Measurements from ENCODE around the gene DPYSL5. TPM values are rescaled to one million over a fixed set of nuclear protein-coding genes. Genes with fewer than 3 reads are reported as not detected.

The DPYSL5 gene
- total RNA-seq, 1 donor from 2014 or later = 2.9 TPM

- peak overlapping the region; percentile 10 for H3K4me3 ChIP-seq (ENCODE audit: insufficient read depth, low read depth, low read length)
- no peaks in the 10 kb centered on the region for H3K79me2 ChIP-seq (ENCODE audit: insufficient read depth, low read length)
- H3K4me2 ChIP-seq (ENCODE audit: low read length) = peak overlapping the region; percentile 73
- no peak for FAIRE-seq
- H2AFZ ChIP-seq (ENCODE audit: low read depth, low read length) = peak overlapping the region; percentile 41
- DNase-seq (ENCODE audit: low read depth) = no peak
- H3K27me3 ChIP-seq (ENCODE audit: insufficient read depth, low read length) = peaks cover 72% of the 10 kb centered on the region
- H3K27ac ChIP-seq (ENCODE audit: low read depth, low read length) = no peak overlapping the region
- peaks cover 2% of the 10 kb centered on the region for H3K9me3 ChIP-seq (ENCODE audit: insufficient read depth, low read depth, low read length)
- H3K27me3 Mint-ChIP-seq (ENCODE audit: low read depth, unreplicated experiment) = peaks cover 64% of the 10 kb centered on the region
- peaks cover 7% of the 10 kb centered on the region for H3K4me1 ChIP-seq (ENCODE audit: insufficient read depth, low read length)
- H3K36me3 Mint-ChIP-seq (ENCODE audit: low read depth, unreplicated experiment) = no peaks in the 10 kb centered on the region
- no peak overlapping the region for H3K27ac Mint-ChIP-seq (ENCODE audit: unreplicated experiment)
- H3K9me3 Mint-ChIP-seq (ENCODE audit: unreplicated experiment) = no peaks in the 10 kb centered on the region
- TF ChIP-seq, protein P1, sequence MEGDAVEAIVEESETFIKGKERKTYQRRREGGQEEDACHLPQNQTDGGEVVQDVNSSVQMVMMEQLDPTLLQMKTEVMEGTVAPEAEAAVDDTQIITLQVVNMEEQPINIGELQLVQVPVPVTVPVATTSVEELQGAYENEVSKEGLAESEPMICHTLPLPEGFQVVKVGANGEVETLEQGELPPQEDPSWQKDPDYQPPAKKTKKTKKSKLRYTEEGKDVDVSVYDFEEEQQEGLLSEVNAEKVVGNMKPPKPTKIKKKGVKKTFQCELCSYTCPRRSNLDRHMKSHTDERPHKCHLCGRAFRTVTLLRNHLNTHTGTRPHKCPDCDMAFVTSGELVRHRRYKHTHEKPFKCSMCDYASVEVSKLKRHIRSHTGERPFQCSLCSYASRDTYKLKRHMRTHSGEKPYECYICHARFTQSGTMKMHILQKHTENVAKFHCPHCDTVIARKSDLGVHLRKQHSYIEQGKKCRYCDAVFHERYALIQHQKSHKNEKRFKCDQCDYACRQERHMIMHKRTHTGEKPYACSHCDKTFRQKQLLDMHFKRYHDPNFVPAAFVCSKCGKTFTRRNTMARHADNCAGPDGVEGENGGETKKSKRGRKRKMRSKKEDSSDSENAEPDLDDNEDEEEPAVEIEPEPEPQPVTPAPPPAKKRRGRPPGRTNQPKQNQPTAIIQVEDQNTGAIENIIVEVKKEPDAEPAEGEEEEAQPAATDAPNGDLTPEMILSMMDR (IDR thresholded peaks at IDR 0.05; ENCODE audit: insufficient read depth, low read depth, low read length) = no peak
- TF ChIP-seq EZH2 (IDR thresholded peaks at IDR 0.05; ENCODE audit: insufficient read depth, low read length) = peak; percentile 98
- H3K9ac ChIP-seq (ENCODE audit: low read length) = no peak overlapping the region
- peak overlapping the region; percentile 66 for H3K4me3 Mint-ChIP-seq (ENCODE audit: unreplicated experiment)
- no peaks in the 10 kb centered on the region for H4K20me1 ChIP-seq (ENCODE audit: insufficient read depth, low read length)
- H3K4me1 Mint-ChIP-seq (ENCODE audit: low read depth, unreplicated experiment) = peaks cover 6% of the 10 kb centered on the region
- no peaks in the 10 kb centered on the region for H3K36me3 ChIP-seq (ENCODE audit: insufficient read depth, low read length)
Measured at GRCh38 chr2:26848336-26849055, 564 bp downstream of the DPYSL5 start.

- no peak for FAIRE-seq
- H3K4me3 ChIP-seq (ENCODE audit: insufficient read depth, low read depth, low read length) = no peak overlapping the region
Measured at GRCh38 chr2:26849056-26849999, 1.4 kb downstream of the DPYSL5 start.

More at GRCh38 chr2:26849056-26849999, 1.4 kb downstream of the DPYSL5 start:
- Histone ChIP-seq H3K27ac (ENCODE audit: low read depth, low read length) (no peak overlapping the region), H3K9ac (ENCODE audit: low read length) (no peak overlapping the region), H3K4me2 (ENCODE audit: low read length) (peak overlapping the region; percentile 73), H3K4me1 (ENCODE audit: insufficient read depth, low read length) (peaks cover 7% of the 10 kb centered on the region), H3K79me2 (ENCODE audit: insufficient read depth, low read length) (no peaks in the 10 kb centered on the region), H3K9me3 (ENCODE audit: insufficient read depth, low read depth, low read length) (peaks cover 2% of the 10 kb centered on the region), H2AFZ (ENCODE audit: low read depth, low read length) (no peak overlapping the region), H3K36me3 (ENCODE audit: insufficient read depth, low read length) (no peaks in the 10 kb centered on the region), H3K27me3 (ENCODE audit: insufficient read depth, low read length) (peaks cover 77% of the 10 kb centered on the region), H4K20me1 (ENCODE audit: insufficient read depth, low read length) (no peaks in the 10 kb centered on the region)
- H3K4me3 Mint-ChIP-seq (ENCODE audit: unreplicated experiment) = peak overlapping the region; percentile 45
- H3K9me3 Mint-ChIP-seq (ENCODE audit: unreplicated experiment) = no peaks in the 10 kb centered on the region
- H3K36me3 Mint-ChIP-seq (ENCODE audit: low read depth, unreplicated experiment) = no peaks in the 10 kb centered on the region
- H3K27ac Mint-ChIP-seq (ENCODE audit: unreplicated experiment) = no peak overlapping the region
- H3K27me3 Mint-ChIP-seq (ENCODE audit: low read depth, unreplicated experiment) = peaks cover 63% of the 10 kb centered on the region
- TF ChIP-seq, protein P1 (IDR thresholded peaks at IDR 0.05; ENCODE audit: insufficient read depth, low read depth, low read length) = no peak
- TF ChIP-seq EZH2 (IDR thresholded peaks at IDR 0.05; ENCODE audit: insufficient read depth, low read length) = peak; percentile 45
- H3K4me1 Mint-ChIP-seq (ENCODE audit: low read depth, unreplicated experiment) = peaks cover 6% of the 10 kb centered on the region
- DNase-seq (ENCODE audit: low read depth) = no peak

All from astrocyte (in vitro differentiated cells and primary cell).